ENCODE results near the gene BEAN1. TPM values are rescaled to one million over a fixed set of nuclear protein-coding genes. Genes with fewer than 3 reads are reported as not detected.

The BEAN1 gene
- total and polyA plus RNA-seq, 9 of the 15 experiments (the other 6 are each of a cell fraction or from before 2014, with no cell fraction given): not detected

DNA sequence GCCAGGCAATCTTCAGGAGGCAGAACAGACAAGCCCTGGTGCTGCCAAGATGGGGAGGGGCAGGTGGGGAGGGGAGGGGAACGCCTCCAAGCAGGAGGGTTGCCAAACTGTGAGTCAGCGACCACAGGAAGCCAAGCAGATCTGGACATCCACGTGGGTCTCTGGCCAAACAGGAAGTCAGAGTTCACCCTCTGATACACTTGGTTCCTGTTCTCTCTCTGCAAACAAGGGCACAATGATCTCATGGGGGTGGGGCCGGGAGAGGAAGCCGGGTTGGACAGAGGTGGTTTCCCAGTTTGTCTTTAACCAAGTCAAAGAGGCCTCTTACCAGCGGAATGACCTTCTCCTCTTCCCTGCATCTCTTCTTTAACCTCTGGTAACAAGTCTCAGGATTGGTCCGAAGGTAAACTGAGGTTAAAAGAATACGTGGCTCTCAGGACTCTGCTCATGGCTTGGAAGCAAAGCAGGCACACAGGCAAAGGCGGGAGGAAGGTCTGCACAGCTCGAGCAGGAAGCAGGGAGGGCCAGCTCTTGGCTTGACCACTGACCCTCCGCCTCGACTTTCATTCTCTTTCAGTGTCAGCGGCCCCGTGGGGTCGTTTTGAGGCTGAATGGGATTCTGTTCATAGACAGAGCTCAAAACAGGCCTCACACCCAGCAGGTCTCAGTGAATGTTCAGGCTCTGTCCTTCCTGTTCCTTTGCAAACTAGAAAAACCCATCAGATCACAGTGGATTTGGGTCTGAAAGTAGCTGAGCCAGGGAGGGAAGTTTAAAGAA is 89.9 kb downstream of the BEAN1 start (continued):
- TF ChIP-seq SIRT6 (IDR thresholded peaks at IDR 0.05; ENCODE audit: low read depth, low read length) (no peak), KDM5B (IDR thresholded peaks at IDR 0.05; ENCODE audit: insufficient replicate concordance, low read depth, low read length) (no peak), EP400 (IDR thresholded peaks at IDR 0.05) (peak; percentile 91), ZNF408 (CRISPR knock-in tag; IDR thresholded peaks at IDR 0.05; ENCODE audit: low read depth) (no peak), PHB (CRISPR knock-in tag; IDR thresholded peaks at IDR 0.05) (no peak), ZNF274 (IDR thresholded peaks at IDR 0.05; ENCODE audit: borderline replicate concordance, low read depth, low read length) (no peak), ZNF140 (CRISPR knock-in tag; IDR thresholded peaks at IDR 0.05) (no peak), CC2D1A (IDR thresholded peaks at IDR 0.05) (no peak), TRIM24 (IDR thresholded peaks at IDR 0.05) (peak; percentile 30 to 43; a peak in 1 of 4 replicates), IRF2 (CRISPR knock-in tag; IDR thresholded peaks at IDR 0.05) (no peak)
- TF ChIP-seq, protein P1, sequence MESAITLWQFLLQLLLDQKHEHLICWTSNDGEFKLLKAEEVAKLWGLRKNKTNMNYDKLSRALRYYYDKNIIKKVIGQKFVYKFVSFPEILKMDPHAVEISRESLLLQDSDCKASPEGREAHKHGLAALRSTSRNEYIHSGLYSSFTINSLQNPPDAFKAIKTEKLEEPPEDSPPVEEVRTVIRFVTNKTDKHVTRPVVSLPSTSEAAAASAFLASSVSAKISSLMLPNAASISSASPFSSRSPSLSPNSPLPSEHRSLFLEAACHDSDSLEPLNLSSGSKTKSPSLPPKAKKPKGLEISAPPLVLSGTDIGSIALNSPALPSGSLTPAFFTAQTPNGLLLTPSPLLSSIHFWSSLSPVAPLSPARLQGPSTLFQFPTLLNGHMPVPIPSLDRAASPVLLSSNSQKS (CRISPR knock-in tag; IDR thresholded peaks at IDR 0.05): no peak
- TF ChIP-seq, protein P2, sequence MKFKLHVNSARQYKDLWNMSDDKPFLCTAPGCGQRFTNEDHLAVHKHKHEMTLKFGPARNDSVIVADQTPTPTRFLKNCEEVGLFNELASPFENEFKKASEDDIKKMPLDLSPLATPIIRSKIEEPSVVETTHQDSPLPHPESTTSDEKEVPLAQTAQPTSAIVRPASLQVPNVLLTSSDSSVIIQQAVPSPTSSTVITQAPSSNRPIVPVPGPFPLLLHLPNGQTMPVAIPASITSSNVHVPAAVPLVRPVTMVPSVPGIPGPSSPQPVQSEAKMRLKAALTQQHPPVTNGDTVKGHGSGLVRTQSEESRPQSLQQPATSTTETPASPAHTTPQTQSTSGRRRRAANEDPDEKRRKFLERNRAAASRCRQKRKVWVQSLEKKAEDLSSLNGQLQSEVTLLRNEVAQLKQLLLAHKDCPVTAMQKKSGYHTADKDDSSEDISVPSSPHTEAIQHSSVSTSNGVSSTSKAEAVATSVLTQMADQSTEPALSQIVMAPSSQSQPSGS (CRISPR knock-in tag; IDR thresholded peaks at IDR 0.05): no peak
- TF ChIP-seq, protein P3, sequence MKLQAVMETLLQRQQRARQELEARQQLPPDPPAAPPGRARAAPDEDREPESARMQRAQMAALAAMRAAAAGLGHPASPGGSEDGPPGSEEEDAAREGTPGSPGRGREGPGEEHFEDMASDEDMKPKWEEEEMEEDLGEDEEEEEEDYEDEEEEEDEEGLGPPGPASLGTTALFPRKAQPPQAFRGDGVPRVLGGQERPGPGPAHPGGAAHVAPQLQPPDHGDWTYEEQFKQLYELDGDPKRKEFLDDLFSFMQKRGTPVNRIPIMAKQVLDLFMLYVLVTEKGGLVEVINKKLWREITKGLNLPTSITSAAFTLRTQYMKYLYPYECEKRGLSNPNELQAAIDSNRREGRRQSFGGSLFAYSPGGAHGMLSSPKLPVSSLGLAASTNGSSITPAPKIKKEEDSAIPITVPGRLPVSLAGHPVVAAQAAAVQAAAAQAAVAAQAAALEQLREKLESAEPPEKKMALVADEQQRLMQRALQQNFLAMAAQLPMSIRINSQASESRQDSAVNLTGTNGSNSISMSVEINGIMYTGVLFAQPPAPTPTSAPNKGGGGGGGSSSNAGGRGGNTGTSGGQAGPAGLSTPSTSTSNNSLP (IDR thresholded peaks at IDR 0.05; ENCODE audit: borderline replicate concordance, low read depth, low read length): no peak
- TF ChIP-seq, protein P4, sequence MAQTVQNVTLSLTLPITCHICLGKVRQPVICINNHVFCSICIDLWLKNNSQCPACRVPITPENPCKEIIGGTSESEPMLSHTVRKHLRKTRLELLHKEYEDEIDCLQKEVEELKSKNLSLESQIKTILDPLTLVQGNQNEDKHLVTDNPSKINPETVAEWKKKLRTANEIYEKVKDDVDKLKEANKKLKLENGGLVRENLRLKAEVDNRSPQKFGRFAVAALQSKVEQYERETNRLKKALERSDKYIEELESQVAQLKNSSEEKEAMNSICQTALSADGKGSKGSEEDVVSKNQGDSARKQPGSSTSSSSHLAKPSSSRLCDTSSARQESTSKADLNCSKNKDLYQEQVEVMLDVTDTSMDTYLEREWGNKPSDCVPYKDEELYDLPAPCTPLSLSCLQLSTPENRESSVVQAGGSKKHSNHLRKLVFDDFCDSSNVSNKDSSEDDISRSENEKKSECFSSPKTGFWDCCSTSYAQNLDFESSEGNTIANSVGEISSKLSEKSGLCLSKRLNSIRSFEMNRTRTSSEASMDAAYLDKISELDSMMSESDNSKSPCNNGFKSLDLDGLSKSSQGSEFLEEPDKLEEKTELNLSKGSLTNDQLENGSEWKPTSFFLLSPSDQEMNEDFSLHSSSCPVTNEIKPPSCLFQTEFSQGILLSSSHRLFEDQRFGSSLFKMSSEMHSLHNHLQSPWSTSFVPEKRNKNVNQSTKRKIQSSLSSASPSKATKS (CRISPR knock-in tag; IDR thresholded peaks at IDR 0.05): no peak
- TF ChIP-seq, protein P5, sequence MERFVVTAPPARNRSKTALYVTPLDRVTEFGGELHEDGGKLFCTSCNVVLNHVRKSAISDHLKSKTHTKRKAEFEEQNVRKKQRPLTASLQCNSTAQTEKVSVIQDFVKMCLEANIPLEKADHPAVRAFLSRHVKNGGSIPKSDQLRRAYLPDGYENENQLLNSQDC (CRISPR knock-in tag; IDR thresholded peaks at IDR 0.05): no peak
- TF ChIP-seq, protein P6, sequence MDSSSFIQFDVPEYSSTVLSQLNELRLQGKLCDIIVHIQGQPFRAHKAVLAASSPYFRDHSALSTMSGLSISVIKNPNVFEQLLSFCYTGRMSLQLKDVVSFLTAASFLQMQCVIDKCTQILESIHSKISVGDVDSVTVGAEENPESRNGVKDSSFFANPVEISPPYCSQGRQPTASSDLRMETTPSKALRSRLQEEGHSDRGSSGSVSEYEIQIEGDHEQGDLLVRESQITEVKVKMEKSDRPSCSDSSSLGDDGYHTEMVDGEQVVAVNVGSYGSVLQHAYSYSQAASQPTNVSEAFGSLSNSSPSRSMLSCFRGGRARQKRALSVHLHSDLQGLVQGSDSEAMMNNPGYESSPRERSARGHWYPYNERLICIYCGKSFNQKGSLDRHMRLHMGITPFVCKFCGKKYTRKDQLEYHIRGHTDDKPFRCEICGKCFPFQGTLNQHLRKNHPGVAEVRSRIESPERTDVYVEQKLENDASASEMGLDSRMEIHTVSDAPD (CRISPR knock-in tag; IDR thresholded peaks at IDR 0.05): no peak
- TF ChIP-seq, protein P7, sequence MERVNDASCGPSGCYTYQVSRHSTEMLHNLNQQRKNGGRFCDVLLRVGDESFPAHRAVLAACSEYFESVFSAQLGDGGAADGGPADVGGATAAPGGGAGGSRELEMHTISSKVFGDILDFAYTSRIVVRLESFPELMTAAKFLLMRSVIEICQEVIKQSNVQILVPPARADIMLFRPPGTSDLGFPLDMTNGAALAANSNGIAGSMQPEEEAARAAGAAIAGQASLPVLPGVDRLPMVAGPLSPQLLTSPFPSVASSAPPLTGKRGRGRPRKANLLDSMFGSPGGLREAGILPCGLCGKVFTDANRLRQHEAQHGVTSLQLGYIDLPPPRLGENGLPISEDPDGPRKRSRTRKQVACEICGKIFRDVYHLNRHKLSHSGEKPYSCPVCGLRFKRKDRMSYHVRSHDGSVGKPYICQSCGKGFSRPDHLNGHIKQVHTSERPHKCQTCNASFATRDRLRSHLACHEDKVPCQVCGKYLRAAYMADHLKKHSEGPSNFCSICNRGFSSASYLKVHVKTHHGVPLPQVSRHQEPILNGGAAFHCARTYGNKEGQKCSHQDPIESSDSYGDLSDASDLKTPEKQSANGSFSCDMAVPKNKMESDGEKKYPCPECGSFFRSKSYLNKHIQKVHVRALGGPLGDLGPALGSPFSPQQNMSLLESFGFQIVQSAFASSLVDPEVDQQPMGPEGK (CRISPR knock-in tag; IDR thresholded peaks at IDR 0.05; ENCODE audit: borderline replicate concordance): no peak

Measured in K562 (cell line).